ENCODE results near the gene MAP4K4.

MAP4K4 gene

GRCh38 chr2:101733257-101733993, 35.9 kb downstream of the MAP4K4 start:
- Histone ChIP-seq H3F3A (ENCODE audit: insufficient read depth) (0 out of 2 replicates have a peak, but pooled peaks cover 7% of the 10 kb centered on the region), H3K4me2 (ENCODE audit: low read depth, low read length, poor library complexity, severe bottlenecking) (no peak overlapping the region), H3K9me3 (ENCODE audit: insufficient read depth, low read length) (no peaks in the 10 kb centered on the region), H2AFZ (ENCODE audit: low read depth, low read length, severe bottlenecking) (no peak overlapping the region), H3K27me3 (ENCODE audit: low read length) (no peaks in the 10 kb centered on the region), H3K9ac (ENCODE audit: low read length) (peak overlapping the region; percentile 10; the same call in 1 of the 2 replicates), H3K9me2 (replicated peaks; ENCODE audit: insufficient read depth, low read length) (no peaks in the 10 kb centered on the region), H3K4me3 (ENCODE audit: insufficient read depth, low read length, poor library complexity, severe bottlenecking) (no peak overlapping the region), H4K20me1 (ENCODE audit: low read depth, low read length) (peaks cover 33% of the 10 kb centered on the region; the same call in 1 of the 2 replicates), H3K27ac (ENCODE audit: low read depth, low read length) (peak overlapping the region; percentile 39), H3K36me3 (ENCODE audit: low read length) (no peaks in the 10 kb centered on the region), H3K79me2 (ENCODE audit: insufficient read depth, low read length) (peaks cover 100% of the 10 kb centered on the region)
- TF ChIP-seq EZH2phosphoT487 (conservative IDR thresholded peaks at IDR 0.05; ENCODE audit: low read length) (no peak), CTCF (IDR thresholded peaks at IDR 0.05; ENCODE audit: insufficient read depth, low read length, poor library complexity, severe bottlenecking) (no peak)

GRCh38 chr2:101734505-101735165, 37.1 kb downstream of the MAP4K4 start:
- Histone ChIP-seq H3K4me3 (ENCODE audit: insufficient read depth, low read length, poor library complexity, severe bottlenecking) (no peak overlapping the region), H3K9me2 (replicated peaks; ENCODE audit: insufficient read depth, low read length) (no peaks in the 10 kb centered on the region), H3K9ac (ENCODE audit: low read length) (no peak overlapping the region), H3K4me2 (ENCODE audit: low read depth, low read length, poor library complexity, severe bottlenecking) (peak overlapping the region; percentile 13), H3F3A (ENCODE audit: insufficient read depth) (0 out of 2 replicates have a peak, but pooled peaks cover 11% of the 10 kb centered on the region), H4K20me1 (ENCODE audit: low read depth, low read length) (peaks cover 33% of the 10 kb centered on the region; the same call in 1 of the 2 replicates), H3K36me3 (ENCODE audit: low read length) (no peaks in the 10 kb centered on the region), H3K9me3 (ENCODE audit: insufficient read depth, low read length) (no peaks in the 10 kb centered on the region), H3K27me3 (ENCODE audit: low read length) (no peaks in the 10 kb centered on the region), H2AFZ (ENCODE audit: low read depth, low read length, severe bottlenecking) (no peak overlapping the region), H3K27ac (ENCODE audit: low read depth, low read length) (peak overlapping the region; percentile 31), H3K79me2 (ENCODE audit: insufficient read depth, low read length) (peaks cover 100% of the 10 kb centered on the region)
- TF ChIP-seq EZH2phosphoT487 (conservative IDR thresholded peaks at IDR 0.05; ENCODE audit: low read length) (no peak), CTCF (IDR thresholded peaks at IDR 0.05; ENCODE audit: insufficient read depth, low read length, poor library complexity, severe bottlenecking) (no peak)

- H3K27ac ChIP-seq (ENCODE audit: low read depth, low read length): peak overlapping the region; percentile 37
Measured at GRCh38 chr2:101735166-101735533, 37.6 kb downstream of the MAP4K4 start.

More at GRCh38 chr2:101735166-101735533, 37.6 kb downstream of the MAP4K4 start:
- Histone ChIP-seq H3K9ac (ENCODE audit: low read length) (no peak overlapping the region), H3F3A (ENCODE audit: insufficient read depth) (0 out of 2 replicates have a peak, but pooled peaks cover 11% of the 10 kb centered on the region), H3K9me2 (replicated peaks; ENCODE audit: insufficient read depth, low read length) (no peaks in the 10 kb centered on the region), H2AFZ (ENCODE audit: low read depth, low read length, severe bottlenecking) (no peak overlapping the region), H3K9me3 (ENCODE audit: insufficient read depth, low read length) (no peaks in the 10 kb centered on the region), H3K36me3 (ENCODE audit: low read length) (no peaks in the 10 kb centered on the region), H4K20me1 (ENCODE audit: low read depth, low read length) (peaks cover 33% of the 10 kb centered on the region; the same call in 1 of the 2 replicates), H3K79me2 (ENCODE audit: insufficient read depth, low read length) (peaks cover 99% of the 10 kb centered on the region), H3K4me2 (ENCODE audit: low read depth, low read length, poor library complexity, severe bottlenecking) (peak overlapping the region; percentile 1), H3K27me3 (ENCODE audit: low read length) (no peaks in the 10 kb centered on the region), H3K4me3 (ENCODE audit: insufficient read depth, low read length, poor library complexity, severe bottlenecking) (no peak overlapping the region)
- TF ChIP-seq EZH2phosphoT487 (conservative IDR thresholded peaks at IDR 0.05; ENCODE audit: low read length) (no peak), CTCF (IDR thresholded peaks at IDR 0.05; ENCODE audit: insufficient read depth, low read length, poor library complexity, severe bottlenecking) (no peak)
